ENCODE data around the gene LHX4. TPM values are rescaled to one million over a fixed set of nuclear protein-coding genes. Genes with fewer than 3 reads are reported as not detected.

The LHX4 gene
- total RNA-seq, 3 donors from 2014 or later = 0.41 to 2.5 (median 0.89) TPM

- H3K9me3 ChIP-seq = no peaks in the 10 kb centered on the region
- intact Hi-C loops (cut with DNase I, micrococcal nuclease) = no loop called here
- ATAC-seq = no peak
Observed at GRCh38 chr1:180236698-180237509, 6.8 kb downstream of the LHX4 start.

DNA sequence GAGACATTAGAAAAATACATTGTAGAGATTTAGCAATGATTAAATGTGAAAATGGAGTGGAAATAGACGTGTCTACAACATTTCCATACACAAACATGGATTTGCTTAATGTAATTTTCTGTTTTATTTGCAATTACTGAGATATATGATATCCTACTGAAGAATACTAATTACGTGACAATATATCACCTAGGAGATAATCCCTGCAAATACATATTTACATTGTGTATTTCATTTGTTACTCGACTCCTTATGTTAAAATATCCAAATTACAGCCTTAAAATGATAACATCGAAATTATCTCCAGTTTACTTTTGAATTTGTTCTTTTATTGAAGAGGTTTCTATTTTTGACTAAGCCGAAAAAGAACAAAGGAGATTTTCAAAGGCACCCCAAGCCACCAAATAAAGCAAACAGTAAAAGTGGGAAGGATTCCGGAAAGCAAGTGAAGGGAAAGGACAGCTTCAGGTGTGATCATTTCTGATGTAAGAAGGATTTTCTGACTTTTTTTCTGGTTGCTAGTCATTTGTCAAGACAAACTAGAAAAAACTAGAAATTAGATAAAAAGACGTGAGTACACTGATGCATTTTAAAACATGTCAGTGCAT lies 7.9 kb downstream of the LHX4 start:
- Histone ChIP-seq H3K36me3 (ENCODE audit: low read depth) (no peaks in the 10 kb centered on the region), H3K4me1 (ENCODE audit: low read depth) (peaks cover 24% of the 10 kb centered on the region), H3K9me3 (no peaks in the 10 kb centered on the region), H3K4me3 (no peak overlapping the region)
- intact Hi-C loops (cut with DNase I, micrococcal nuclease) = no loop called here
- DNase-seq (no peak), ATAC-seq (no peak)
- TF ChIP-seq, protein P1, sequence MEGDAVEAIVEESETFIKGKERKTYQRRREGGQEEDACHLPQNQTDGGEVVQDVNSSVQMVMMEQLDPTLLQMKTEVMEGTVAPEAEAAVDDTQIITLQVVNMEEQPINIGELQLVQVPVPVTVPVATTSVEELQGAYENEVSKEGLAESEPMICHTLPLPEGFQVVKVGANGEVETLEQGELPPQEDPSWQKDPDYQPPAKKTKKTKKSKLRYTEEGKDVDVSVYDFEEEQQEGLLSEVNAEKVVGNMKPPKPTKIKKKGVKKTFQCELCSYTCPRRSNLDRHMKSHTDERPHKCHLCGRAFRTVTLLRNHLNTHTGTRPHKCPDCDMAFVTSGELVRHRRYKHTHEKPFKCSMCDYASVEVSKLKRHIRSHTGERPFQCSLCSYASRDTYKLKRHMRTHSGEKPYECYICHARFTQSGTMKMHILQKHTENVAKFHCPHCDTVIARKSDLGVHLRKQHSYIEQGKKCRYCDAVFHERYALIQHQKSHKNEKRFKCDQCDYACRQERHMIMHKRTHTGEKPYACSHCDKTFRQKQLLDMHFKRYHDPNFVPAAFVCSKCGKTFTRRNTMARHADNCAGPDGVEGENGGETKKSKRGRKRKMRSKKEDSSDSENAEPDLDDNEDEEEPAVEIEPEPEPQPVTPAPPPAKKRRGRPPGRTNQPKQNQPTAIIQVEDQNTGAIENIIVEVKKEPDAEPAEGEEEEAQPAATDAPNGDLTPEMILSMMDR (IDR thresholded peaks at IDR 0.05) = no peak

More at GRCh38 chr1:180236698-180237509, 6.8 kb downstream of the LHX4 start:
- H3K36me3 ChIP-seq (ENCODE audit: low read depth) = no peaks in the 10 kb centered on the region
- no peak overlapping the region for H3K4me3 ChIP-seq
- no peak for DNase-seq
- TF ChIP-seq, protein P1 (IDR thresholded peaks at IDR 0.05) = no peak
- H3K4me1 ChIP-seq (ENCODE audit: low read depth) = peaks cover 24% of the 10 kb centered on the region

DNA sequence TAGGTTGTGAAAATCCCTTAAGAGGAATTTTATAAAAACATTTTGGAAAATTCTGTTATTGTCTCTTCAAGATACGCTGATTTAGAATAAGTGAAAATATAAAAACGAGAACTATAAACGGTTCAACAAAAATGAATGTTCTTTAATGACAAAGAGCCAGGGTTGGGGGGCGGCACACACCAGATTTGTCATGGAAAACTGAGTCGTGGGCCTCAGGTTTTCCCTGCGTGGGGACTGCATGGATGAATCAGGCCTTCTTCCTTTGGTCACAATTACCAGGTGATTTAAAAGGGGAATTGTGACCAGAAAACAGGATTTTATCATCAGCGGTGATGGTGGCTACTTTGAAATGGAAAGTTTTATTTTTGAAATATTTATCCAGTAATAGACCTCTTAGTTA lies 8.6 kb downstream of the LHX4 start:
- Histone ChIP-seq H3K4me1 (ENCODE audit: low read depth) (peaks cover 21% of the 10 kb centered on the region), H3K36me3 (ENCODE audit: low read depth) (no peaks in the 10 kb centered on the region), H3K4me3 (no peak overlapping the region), H3K9me3 (no peaks in the 10 kb centered on the region)
- TF ChIP-seq, protein P1 (IDR thresholded peaks at IDR 0.05) = no peak
- DNase-seq (no peak), ATAC-seq (no peak)
- intact Hi-C loops (cut with DNase I, micrococcal nuclease) = no loop called here

DNA sequence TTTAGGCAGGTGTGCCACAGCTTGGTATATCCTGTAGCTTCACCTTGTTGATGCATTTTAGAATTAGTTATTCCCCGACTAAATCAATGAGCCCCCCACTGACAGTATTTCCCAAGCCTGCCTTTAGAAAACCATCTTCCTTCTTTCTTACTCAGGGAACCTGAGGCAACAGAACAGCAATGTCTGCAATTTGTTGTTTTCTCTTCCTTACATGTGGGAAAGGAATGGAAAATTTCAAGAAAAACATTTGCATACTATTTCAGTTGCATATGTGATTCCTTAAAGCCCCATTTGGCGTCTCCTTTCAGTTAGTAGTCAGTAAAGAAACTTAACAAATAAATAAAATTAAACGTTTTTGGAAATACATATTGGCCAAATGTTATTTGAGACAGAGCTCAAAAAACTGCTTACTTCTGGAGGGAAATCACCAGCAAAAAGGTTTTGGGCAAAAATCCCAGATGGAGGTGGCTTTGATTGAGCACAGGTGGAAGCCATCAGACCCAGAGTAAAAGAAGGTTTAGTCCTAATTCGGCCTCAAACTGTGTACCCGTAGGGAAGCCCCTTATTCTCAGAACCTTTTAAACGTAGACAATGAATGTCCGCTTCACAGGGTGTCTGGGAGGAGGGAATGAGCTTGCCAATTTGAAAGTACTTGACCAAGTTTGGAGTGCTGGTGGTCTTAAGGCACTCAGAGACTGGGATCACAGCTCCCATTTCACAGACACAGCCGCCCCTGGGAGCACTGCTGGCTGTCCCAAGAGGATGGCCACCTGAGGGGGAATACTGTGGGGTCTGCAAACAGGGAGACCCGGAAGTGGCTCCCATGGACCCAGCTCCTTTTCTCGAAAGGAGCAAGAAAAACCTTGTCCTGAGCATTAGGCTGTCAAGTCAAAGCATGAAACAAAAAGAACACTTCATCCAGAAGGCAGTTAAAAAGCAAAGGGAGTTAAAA lies 9.4 kb downstream of the LHX4 start:
- ATAC-seq = no peak
- Histone ChIP-seq H3K4me3 (no peak overlapping the region), H3K4me1 (ENCODE audit: low read depth) (peaks cover 17% of the 10 kb centered on the region), H3K36me3 (ENCODE audit: low read depth) (no peaks in the 10 kb centered on the region), H3K9me3 (no peaks in the 10 kb centered on the region)
- intact Hi-C loops (cut with DNase I, micrococcal nuclease) = no loop called here
- no peak for DNase-seq
- TF ChIP-seq, protein P1 (IDR thresholded peaks at IDR 0.05) = no peak

DNA sequence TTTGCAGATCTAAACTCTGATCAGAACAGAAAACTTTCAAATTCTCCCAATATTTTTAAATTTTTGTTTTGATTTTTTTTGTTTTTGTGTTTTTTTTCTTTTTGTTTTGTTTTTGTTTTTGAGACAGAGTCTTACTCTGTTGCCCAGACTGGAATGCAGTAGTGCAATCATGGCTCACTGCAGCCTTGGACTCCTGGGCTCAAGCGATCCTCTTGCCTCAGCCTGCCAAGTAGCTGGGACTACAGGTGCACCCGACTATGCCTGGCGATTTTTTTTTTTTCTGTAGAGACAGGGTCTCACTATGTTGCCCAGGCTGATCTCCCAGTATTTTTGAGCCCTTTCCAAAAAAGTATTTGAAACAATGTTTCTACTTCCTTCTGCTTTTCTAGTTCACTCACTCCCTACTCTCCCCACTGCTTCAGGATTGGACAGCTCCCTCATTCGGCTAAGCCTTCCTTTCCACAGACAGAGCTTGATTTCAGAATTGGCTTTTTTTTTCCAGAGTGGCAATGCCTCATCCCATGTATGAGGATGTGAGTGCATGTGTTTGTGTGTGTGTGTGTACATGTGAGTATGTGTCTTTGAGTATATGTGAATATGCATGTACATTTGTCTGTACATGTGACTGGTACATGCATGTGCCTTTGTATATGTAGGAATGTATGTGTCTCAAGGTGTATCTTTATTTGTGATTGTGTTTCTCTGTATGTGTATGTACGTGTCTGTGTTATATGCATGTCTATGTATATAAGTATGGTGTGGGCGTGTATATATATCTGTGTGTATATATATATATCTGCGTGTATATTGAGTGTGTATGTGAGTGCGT lies 11.9 kb downstream of the LHX4 start:
- intact Hi-C loops (cut with DNase I, micrococcal nuclease) = no loop called here
- H3K36me3 ChIP-seq (ENCODE audit: low read depth) = no peaks in the 10 kb centered on the region
- TF ChIP-seq, protein P1 (IDR thresholded peaks at IDR 0.05) = no peak
- DNase-seq (no peak), ATAC-seq (no peak)
- no peaks in the 10 kb centered on the region for H3K4me1 ChIP-seq (ENCODE audit: low read depth)
- H3K9me3 ChIP-seq = no peaks in the 10 kb centered on the region
- H3K4me3 ChIP-seq = no peak overlapping the region
